Measurements from ENCODE around the gene B3GLCT. TPM values are rescaled to one million over a fixed set of nuclear protein-coding genes. Genes with fewer than 3 reads are reported as not detected.

Gene B3GLCT
- total and polyA plus RNA-seq, 4 donors = 1.5 to 3.6 (median 2.2) TPM

- DNase-seq (ENCODE audit: low spot score) = no peak
- TF ChIP-seq TAF1 (conservative IDR thresholded peaks at IDR 0.05) (no peak), SP1 (IDR thresholded peaks at IDR 0.05) (no peak), FOXA1 (IDR thresholded peaks at IDR 0.05) (no peak), JUND (IDR thresholded peaks at IDR 0.05) (no peak)
- Histone ChIP-seq H3K36me3 (ENCODE audit: control insufficient read depth in 4 of 4, insufficient read depth in 3 of 4, low read depth in 1 of 4, low read length in 3 of 4) (no peaks in the 10 kb centered on the region), H3K4me1 (ENCODE audit: control insufficient read depth in 4 of 4, insufficient read depth in 4 of 4, low read length in 3 of 4) (no peaks in the 10 kb centered on the region), H3K9ac (ENCODE audit: low read depth in 1 of 2, low read length in 2 of 2) (no peak overlapping the region), H3K9me3 (ENCODE audit: control insufficient read depth in 4 of 4, low read length in 3 of 4) (peaks cover 0 to under 1% (median 0%) of the 10 kb centered on the region in 4 donors), H3K27ac (ENCODE audit: low read depth in 1 of 2, low read length in 2 of 2) (no peak overlapping the region), H3K27me3 (ENCODE audit: control insufficient read depth in 4 of 4, insufficient read depth in 4 of 4, low read length in 3 of 4) (peaks cover 0 to 2% (median 0%) of the 10 kb centered on the region in 4 donors), H3K4me3 (ENCODE audit: low read depth in 1 of 3, low read length in 3 of 3) (no peak overlapping the region)
- 90% methylated on average over 4 of the region's 4 CpGs for WGBS
Observed at GRCh38 chr13:31372454-31372853, 172.7 kb downstream of the B3GLCT start.

DNA sequence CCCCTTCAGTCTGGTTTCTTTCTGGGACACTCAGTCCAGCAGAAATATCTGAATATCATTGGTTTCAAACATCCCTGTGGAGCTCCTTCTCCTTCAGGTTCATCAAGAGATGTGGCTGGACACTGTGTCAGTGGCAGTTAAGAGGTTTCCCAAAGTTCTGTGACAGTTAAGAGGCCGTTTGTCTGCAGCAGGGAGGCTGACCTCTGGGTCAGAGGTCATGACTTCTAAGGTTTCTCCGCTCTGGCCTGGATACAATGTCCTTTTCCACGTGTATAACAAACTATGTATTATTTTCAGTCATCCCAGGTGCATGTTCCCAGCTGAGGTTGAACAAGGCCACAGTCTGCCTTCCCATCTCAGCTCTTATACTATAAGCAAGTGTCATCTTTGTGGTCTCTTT, 174.9 kb downstream of the B3GLCT start:
- Histone ChIP-seq H3K27me3 (ENCODE audit: control insufficient read depth in 4 of 4, insufficient read depth in 4 of 4, low read length in 3 of 4) (peaks cover 0 to 2% (median 0%) of the 10 kb centered on the region in 4 donors), H3K4me1 (ENCODE audit: control insufficient read depth in 4 of 4, insufficient read depth in 4 of 4, low read length in 3 of 4) (no peaks in the 10 kb centered on the region), H3K9ac (ENCODE audit: low read depth in 1 of 2, low read length in 2 of 2) (no peak overlapping the region), H3K27ac (ENCODE audit: low read depth in 1 of 2, low read length in 2 of 2) (no peak overlapping the region), H3K4me3 (ENCODE audit: low read depth in 1 of 3, low read length in 3 of 3) (no peak overlapping the region), H3K36me3 (ENCODE audit: control insufficient read depth in 4 of 4, insufficient read depth in 3 of 4, low read depth in 1 of 4, low read length in 3 of 4) (no peaks in the 10 kb centered on the region), H3K9me3 (ENCODE audit: control insufficient read depth in 4 of 4, low read length in 3 of 4) (no peaks in the 10 kb centered on the region)
- no peak for DNase-seq (ENCODE audit: low spot score)
- 31% methylated on average over 3 of the region's 3 CpGs for WGBS
- TF ChIP-seq YY1 (IDR thresholded peaks at IDR 0.05) = no peak

DNA sequence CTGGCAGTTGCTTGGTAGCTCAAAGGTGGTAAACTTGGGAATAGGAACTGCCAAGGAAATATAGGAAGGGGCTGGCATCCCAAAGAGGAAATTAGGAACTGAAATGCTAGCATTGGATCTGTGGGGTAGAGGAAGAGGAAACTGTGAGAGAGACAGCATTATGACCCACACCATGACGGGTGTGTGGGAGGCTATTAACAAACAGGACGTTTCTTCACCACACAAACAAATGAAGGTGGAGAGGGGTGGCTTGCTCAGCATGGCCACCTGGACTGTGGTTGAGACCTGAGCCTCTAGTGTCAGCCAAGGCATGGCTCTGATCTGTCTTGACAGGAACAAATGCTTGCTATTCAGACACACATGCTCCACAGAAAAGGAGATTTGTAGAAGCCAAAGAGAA, 178.2 kb downstream of the B3GLCT start:
- Histone ChIP-seq H3K27ac (ENCODE audit: low read depth in 1 of 2, low read length in 2 of 2) (no peak overlapping the region), H3K4me1 (ENCODE audit: control insufficient read depth in 4 of 4, insufficient read depth in 4 of 4, low read length in 3 of 4) (no peaks in the 10 kb centered on the region), H3K4me3 (ENCODE audit: low read depth in 1 of 3, low read length in 3 of 3) (no peak overlapping the region), H3K27me3 (ENCODE audit: control insufficient read depth in 4 of 4, insufficient read depth in 4 of 4, low read length in 3 of 4) (no peaks in the 10 kb centered on the region), H3K36me3 (ENCODE audit: control insufficient read depth in 4 of 4, insufficient read depth in 3 of 4, low read depth in 1 of 4, low read length in 3 of 4) (no peaks in the 10 kb centered on the region), H3K9ac (ENCODE audit: low read depth in 1 of 2, low read length in 2 of 2) (no peak overlapping the region), H3K9me3 (ENCODE audit: control insufficient read depth in 4 of 4, low read length in 3 of 4) (no peaks in the 10 kb centered on the region)
- TF ChIP-seq EGR1 (IDR thresholded peaks at IDR 0.05; ENCODE audit: low read depth in 2 of 2) (no peak), HNF4A (conservative IDR thresholded peaks at IDR 0.05) (no peak), YY1 (IDR thresholded peaks at IDR 0.05) (no peak), TAF1 (conservative IDR thresholded peaks at IDR 0.05) (no peak)
- TF ChIP-seq, protein P1, sequence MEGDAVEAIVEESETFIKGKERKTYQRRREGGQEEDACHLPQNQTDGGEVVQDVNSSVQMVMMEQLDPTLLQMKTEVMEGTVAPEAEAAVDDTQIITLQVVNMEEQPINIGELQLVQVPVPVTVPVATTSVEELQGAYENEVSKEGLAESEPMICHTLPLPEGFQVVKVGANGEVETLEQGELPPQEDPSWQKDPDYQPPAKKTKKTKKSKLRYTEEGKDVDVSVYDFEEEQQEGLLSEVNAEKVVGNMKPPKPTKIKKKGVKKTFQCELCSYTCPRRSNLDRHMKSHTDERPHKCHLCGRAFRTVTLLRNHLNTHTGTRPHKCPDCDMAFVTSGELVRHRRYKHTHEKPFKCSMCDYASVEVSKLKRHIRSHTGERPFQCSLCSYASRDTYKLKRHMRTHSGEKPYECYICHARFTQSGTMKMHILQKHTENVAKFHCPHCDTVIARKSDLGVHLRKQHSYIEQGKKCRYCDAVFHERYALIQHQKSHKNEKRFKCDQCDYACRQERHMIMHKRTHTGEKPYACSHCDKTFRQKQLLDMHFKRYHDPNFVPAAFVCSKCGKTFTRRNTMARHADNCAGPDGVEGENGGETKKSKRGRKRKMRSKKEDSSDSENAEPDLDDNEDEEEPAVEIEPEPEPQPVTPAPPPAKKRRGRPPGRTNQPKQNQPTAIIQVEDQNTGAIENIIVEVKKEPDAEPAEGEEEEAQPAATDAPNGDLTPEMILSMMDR (IDR thresholded peaks at IDR 0.05; ENCODE audit: low read depth, low read length, missing input control) = no peak
- TF ChIP-seq, protein P2, sequence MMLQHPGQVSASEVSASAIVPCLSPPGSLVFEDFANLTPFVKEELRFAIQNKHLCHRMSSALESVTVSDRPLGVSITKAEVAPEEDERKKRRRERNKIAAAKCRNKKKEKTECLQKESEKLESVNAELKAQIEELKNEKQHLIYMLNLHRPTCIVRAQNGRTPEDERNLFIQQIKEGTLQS (IDR thresholded peaks at IDR 0.05) = no peak
- TF ChIP-seq, protein P3, sequence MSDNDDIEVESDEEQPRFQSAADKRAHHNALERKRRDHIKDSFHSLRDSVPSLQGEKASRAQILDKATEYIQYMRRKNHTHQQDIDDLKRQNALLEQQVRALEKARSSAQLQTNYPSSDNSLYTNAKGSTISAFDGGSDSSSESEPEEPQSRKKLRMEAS (IDR thresholded peaks at IDR 0.05) = no peak
- DNase-seq (ENCODE audit: low spot score) = no peak
- WGBS = 21% methylated on average over 2 of the region's 2 CpGs

DNA sequence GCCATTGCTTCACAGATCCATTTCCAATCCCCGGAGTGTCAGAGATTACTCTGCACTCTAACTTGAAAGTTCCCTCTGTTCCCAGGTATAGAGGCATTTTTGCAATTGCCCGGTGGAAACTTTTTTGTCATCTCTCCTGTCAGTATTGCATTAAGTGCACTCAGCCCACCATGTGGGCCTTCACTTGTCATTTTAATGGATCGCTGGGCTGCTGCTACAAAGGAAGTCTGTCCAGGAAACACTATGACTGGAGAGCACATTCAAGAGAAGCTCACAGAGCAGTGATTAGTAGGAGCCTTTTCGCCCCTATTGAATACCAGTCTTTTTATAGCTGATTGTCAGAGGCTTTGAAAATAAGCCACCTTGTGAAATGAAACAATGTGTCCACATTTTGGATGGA, 180.9 kb downstream of the B3GLCT start:
- no peaks in the 10 kb centered on the region for H3K27me3 ChIP-seq (ENCODE audit: control insufficient read depth in 4 of 4, insufficient read depth in 4 of 4, low read length in 3 of 4)
- WGBS = 66% methylated on average over 4 of the region's 4 CpGs
- no peak for TF ChIP-seq HNF4G (IDR thresholded peaks at IDR 0.05)
- TF ChIP-seq JUND (IDR thresholded peaks at IDR 0.05) = no peak
- no peak for TF ChIP-seq EGR1 (IDR thresholded peaks at IDR 0.05; ENCODE audit: low read depth in 2 of 2)
- TF ChIP-seq SP1 (IDR thresholded peaks at IDR 0.05) = no peak
- TF ChIP-seq RAD21 (IDR thresholded peaks at IDR 0.05) = no peak
- no peak for TF ChIP-seq REST (IDR thresholded peaks at IDR 0.05)
- no peak for TF ChIP-seq NR2F2 (IDR thresholded peaks at IDR 0.05)
- TF ChIP-seq, protein P1 (IDR thresholded peaks at IDR 0.05; ENCODE audit: low read depth, low read length, missing input control) = no peak

More for the DNA sequence above, 180.9 kb downstream of the B3GLCT start:
- H3K9me3 ChIP-seq (ENCODE audit: control insufficient read depth in 4 of 4, low read length in 3 of 4) = no peaks in the 10 kb centered on the region
- H3K4me3 ChIP-seq (ENCODE audit: low read depth in 1 of 3, low read length in 3 of 3) = no peak overlapping the region
- H3K4me1 ChIP-seq (ENCODE audit: control insufficient read depth in 4 of 4, insufficient read depth in 4 of 4, low read length in 3 of 4) = no peaks in the 10 kb centered on the region
- DNase-seq (ENCODE audit: low spot score) = no peak
- no peak overlapping the region for H3K27ac ChIP-seq (ENCODE audit: low read depth in 1 of 2, low read length in 2 of 2)
- no peak overlapping the region for H3K9ac ChIP-seq (ENCODE audit: low read depth in 1 of 2, low read length in 2 of 2)
- H3K36me3 ChIP-seq (ENCODE audit: control insufficient read depth in 4 of 4, insufficient read depth in 3 of 4, low read depth in 1 of 4, low read length in 3 of 4) = no peaks in the 10 kb centered on the region

All from liver (tissue), 9 donors.